Glutamatergic neuron (in vitro differentiated cells): ENCODE data around the gene STK26. TPM values are rescaled to one million over a fixed set of nuclear protein-coding genes. Genes with fewer than 3 reads are reported as not detected.

Source experiments
- DNase-seq: peaks from one replicate; pipeline ENCODE4 v3.0.0; 2022
- H3K27ac Mint-ChIP-seq: one replicate; pipeline ENCODE4 v1.8.0; 2020; ENCODE audit warnings: mild to moderate bottlenecking, mixed read lengths, inconsistent platforms; ENCODE audit not compliant: unreplicated experiment
- H3K27me3 Mint-ChIP-seq: one replicate; pipeline ENCODE4 v1.8.0; 2020; ENCODE audit warnings: mild to moderate bottlenecking, moderate library complexity, mixed read lengths, inconsistent platforms; ENCODE audit not compliant: unreplicated experiment
- H3K36me3 Mint-ChIP-seq: one replicate; pipeline ENCODE4 v1.8.0; 2020; ENCODE audit warnings: mild to moderate bottlenecking, mixed read lengths, inconsistent platforms; ENCODE audit not compliant: unreplicated experiment
- H3K4me1 Mint-ChIP-seq: one replicate; pipeline ENCODE4 v1.8.0; 2020; ENCODE audit warnings: mild to moderate bottlenecking, low read depth, mixed read lengths, inconsistent platforms; ENCODE audit not compliant: unreplicated experiment
- H3K4me3 Mint-ChIP-seq: one replicate; pipeline ENCODE4 v1.8.0; 2020; ENCODE audit warnings: mild to moderate bottlenecking, mixed read lengths, inconsistent platforms; ENCODE audit not compliant: unreplicated experiment
- H3K9me3 Mint-ChIP-seq: one replicate; pipeline ENCODE4 v1.8.0; 2020; ENCODE audit warnings: mild to moderate bottlenecking, moderate library complexity, mixed read lengths, inconsistent platforms; ENCODE audit not compliant: unreplicated experiment
- total RNA-seq: library from RNA; stranded (reverse); fragmentation: NEBNext Ultra II Directional; extraction: Animal tissue kit (Norgen Biotek cat#: 25700); gene quantifications from one replicate; pipeline ENCODE4 v1.2.1, GENCODE V29; 2021; ENCODE audit not compliant: unreplicated experiment
- TF ChIP-seq, protein P1 (sequence below): fragments of 200-600 bp; sonication (generic); IDR thresholded peaks from one replicate; pipeline ENCODE4 v1.5.0; 2021; ENCODE audit not compliant: partially characterized antibody, unreplicated experiment

The STK26 gene
- total RNA-seq, 1 donor from 2014 or later = 1.7 TPM

DNA sequence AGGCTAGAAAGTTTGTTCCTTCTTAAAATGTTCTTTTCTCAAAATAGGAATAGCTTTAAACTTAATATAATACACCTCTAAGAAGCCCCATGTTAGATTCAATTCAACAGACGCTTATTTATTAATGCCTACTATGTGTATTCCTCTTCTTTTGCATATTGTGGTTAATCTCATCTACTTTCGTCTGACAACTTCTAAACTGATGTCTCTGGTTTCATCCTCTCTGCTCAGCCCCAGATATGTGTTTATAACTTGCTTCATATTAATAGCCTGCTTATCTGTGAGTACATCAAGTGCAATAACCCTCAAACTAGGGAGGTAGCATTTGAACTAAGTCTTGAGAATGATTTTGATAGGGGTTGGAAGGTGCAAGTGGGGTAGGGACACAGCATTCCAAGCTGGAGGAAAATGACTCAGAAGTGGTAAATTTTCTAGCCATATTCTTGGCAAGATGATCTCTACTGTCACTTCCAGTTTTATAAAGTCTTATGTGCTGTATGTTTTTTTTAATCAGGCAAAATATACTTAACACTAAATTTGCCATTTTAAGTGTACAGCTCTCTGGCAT lies 37.0 kb downstream of the STK26 start:
- TF ChIP-seq, protein P1, sequence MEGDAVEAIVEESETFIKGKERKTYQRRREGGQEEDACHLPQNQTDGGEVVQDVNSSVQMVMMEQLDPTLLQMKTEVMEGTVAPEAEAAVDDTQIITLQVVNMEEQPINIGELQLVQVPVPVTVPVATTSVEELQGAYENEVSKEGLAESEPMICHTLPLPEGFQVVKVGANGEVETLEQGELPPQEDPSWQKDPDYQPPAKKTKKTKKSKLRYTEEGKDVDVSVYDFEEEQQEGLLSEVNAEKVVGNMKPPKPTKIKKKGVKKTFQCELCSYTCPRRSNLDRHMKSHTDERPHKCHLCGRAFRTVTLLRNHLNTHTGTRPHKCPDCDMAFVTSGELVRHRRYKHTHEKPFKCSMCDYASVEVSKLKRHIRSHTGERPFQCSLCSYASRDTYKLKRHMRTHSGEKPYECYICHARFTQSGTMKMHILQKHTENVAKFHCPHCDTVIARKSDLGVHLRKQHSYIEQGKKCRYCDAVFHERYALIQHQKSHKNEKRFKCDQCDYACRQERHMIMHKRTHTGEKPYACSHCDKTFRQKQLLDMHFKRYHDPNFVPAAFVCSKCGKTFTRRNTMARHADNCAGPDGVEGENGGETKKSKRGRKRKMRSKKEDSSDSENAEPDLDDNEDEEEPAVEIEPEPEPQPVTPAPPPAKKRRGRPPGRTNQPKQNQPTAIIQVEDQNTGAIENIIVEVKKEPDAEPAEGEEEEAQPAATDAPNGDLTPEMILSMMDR = no peak
- Mint-ChIP-seq H3K27me3 (no peaks in the 10 kb centered on the region), H3K9me3 (no peaks in the 10 kb centered on the region), H3K27ac (no peak overlapping the region), H3K4me3 (no peak overlapping the region), H3K4me1 (no peaks in the 10 kb centered on the region), H3K36me3 (no peaks in the 10 kb centered on the region)
- DNase-seq = no peak

- Mint-ChIP-seq H3K36me3 (no peaks in the 10 kb centered on the region), H3K4me1 (no peaks in the 10 kb centered on the region), H3K27me3 (no peaks in the 10 kb centered on the region), H3K9me3 (no peaks in the 10 kb centered on the region), H3K27ac (no peak overlapping the region), H3K4me3 (no peak overlapping the region)
- no peak for DNase-seq
- TF ChIP-seq, protein P1 = no peak
These were observed 40.2 kb downstream of the STK26 start for GRCh38 chrX:132063334-132063733.

DNA sequence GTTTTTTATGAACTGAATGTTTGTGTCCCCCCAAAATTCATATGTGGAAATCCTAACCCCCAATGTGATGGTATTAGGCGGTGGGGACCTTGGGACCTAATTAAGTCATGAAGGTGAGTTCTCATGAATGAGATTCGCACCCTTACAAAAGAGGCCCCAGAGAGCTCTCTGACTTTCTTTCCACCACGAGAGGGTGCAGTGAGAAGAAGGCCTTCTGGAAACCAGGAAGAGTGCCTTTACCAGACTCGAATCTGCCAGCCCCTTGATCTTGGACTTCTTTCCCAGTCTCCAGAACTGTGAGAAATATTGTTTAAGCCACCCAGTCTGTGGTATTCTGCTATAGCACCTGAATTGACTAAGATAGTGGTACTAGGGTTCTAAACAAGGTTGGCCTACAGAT lies 40.8 kb downstream of the STK26 start:
- Mint-ChIP-seq H3K4me3 (no peak overlapping the region), H3K27ac (no peak overlapping the region)
- no peak for DNase-seq

GRCh38 chrX:132068405-132068804 lies 45.3 kb downstream of the STK26 start:
- no peaks in the 10 kb centered on the region for H3K27me3 Mint-ChIP-seq
- H3K36me3 Mint-ChIP-seq = no peaks in the 10 kb centered on the region
- DNase-seq = no peak
- TF ChIP-seq, protein P1 = no peak
- H3K27ac Mint-ChIP-seq = no peak overlapping the region
- no peaks in the 10 kb centered on the region for H3K4me1 Mint-ChIP-seq
- H3K9me3 Mint-ChIP-seq = no peaks in the 10 kb centered on the region
- H3K4me3 Mint-ChIP-seq = no peak overlapping the region

More for the DNA sequence above, 40.8 kb downstream of the STK26 start:
- Mint-ChIP-seq H3K4me1 (no peaks in the 10 kb centered on the region), H3K27me3 (no peaks in the 10 kb centered on the region), H3K9me3 (no peaks in the 10 kb centered on the region), H3K36me3 (no peaks in the 10 kb centered on the region)
- TF ChIP-seq, protein P1 = no peak

GRCh38 chrX:132071254-132071653 lies 48.2 kb downstream of the STK26 start:
- Mint-ChIP-seq H3K4me3 (no peak overlapping the region), H3K27ac (no peak overlapping the region), H3K27me3 (no peaks in the 10 kb centered on the region), H3K4me1 (no peaks in the 10 kb centered on the region), H3K36me3 (no peaks in the 10 kb centered on the region), H3K9me3 (no peaks in the 10 kb centered on the region)
- TF ChIP-seq, protein P1 = no peak
- DNase-seq = no peak
